ENCODE results near the gene AKNA.

Gene AKNA

GRCh38 chr9:114287001-114287762 lies 100.6 kb downstream of the AKNA start:
- H3K4me3 Mint-ChIP-seq, result no peak overlapping the region
- no peaks in the 10 kb centered on the region for H3K9me3 Mint-ChIP-seq
- H3K27ac Mint-ChIP-seq, result no peak overlapping the region
- peaks cover 3% of the 10 kb centered on the region for H3K27me3 Mint-ChIP-seq
- no peaks in the 10 kb centered on the region for H3K36me3 Mint-ChIP-seq (ENCODE audit: low read depth)
- H3K4me1 Mint-ChIP-seq (ENCODE audit: low read depth), result peaks cover 6% of the 10 kb centered on the region

GRCh38 chr9:114286146-114286679 lies 101.6 kb downstream of the AKNA start:
- H3K27me3 Mint-ChIP-seq, result peaks cover 2% of the 10 kb centered on the region
- H3K36me3 Mint-ChIP-seq (ENCODE audit: low read depth), result no peaks in the 10 kb centered on the region
- peaks cover 6% of the 10 kb centered on the region for H3K4me1 Mint-ChIP-seq (ENCODE audit: low read depth)
- no peaks in the 10 kb centered on the region for H3K9me3 Mint-ChIP-seq
- no peak overlapping the region for H3K4me3 Mint-ChIP-seq
- H3K27ac Mint-ChIP-seq, result no peak overlapping the region

- Mint-ChIP-seq H3K9me3 (no peaks in the 10 kb centered on the region), H3K4me1 (ENCODE audit: low read depth) (peaks cover 6% of the 10 kb centered on the region), H3K4me3 (no peak overlapping the region), H3K27ac (no peak overlapping the region), H3K36me3 (ENCODE audit: low read depth) (no peaks in the 10 kb centered on the region), H3K27me3 (no peaks in the 10 kb centered on the region)
These were observed 102.5 kb downstream of the AKNA start for GRCh38 chr9:114285166-114285867.

GRCh38 chr9:114284316-114285060 lies 103.3 kb downstream of the AKNA start:
- H3K4me3 Mint-ChIP-seq, result no peak overlapping the region
- no peaks in the 10 kb centered on the region for H3K9me3 Mint-ChIP-seq
- peaks cover 6% of the 10 kb centered on the region for H3K4me1 Mint-ChIP-seq (ENCODE audit: low read depth)
- no peaks in the 10 kb centered on the region for H3K36me3 Mint-ChIP-seq (ENCODE audit: low read depth)
- H3K27ac Mint-ChIP-seq, result no peak overlapping the region
- no peaks in the 10 kb centered on the region for H3K27me3 Mint-ChIP-seq

Measured in stimulated activated naive CD8-positive, alpha-beta T cell treated with anti-CD3 and anti-CD28 coated beads, Interleukin-15, Interleukin-2, amounts not matched to agents 100 ng/mL and 50 ng/mL, for 24 hours (primary cell).